Keratinocyte (primary cell): ENCODE data around the gene FHL3. TPM values are rescaled to one million over a fixed set of nuclear protein-coding genes. Genes with fewer than 3 reads are reported as not detected.
A peak's percentile ranks its signal among the peaks of the same experiment; 100 is the strongest.

Experiments
- DNase-seq: peaks from one replicate; pipeline ENCODE4 v3.0.0-alpha.2; 2011; ENCODE audit warnings: low read depth, missing footprints, low spot score
- FAIRE-seq: peaks from 2 replicates; lab custom pipeline; 2011; peaks lifted over from hg19 to GRCh38; lab: Jason Lieb, UNC
- H2AFZ ChIP-seq: 2 replicates; pipeline ENCODE4 v1.6.0; 2012; ENCODE audit warnings: low read length, control low read depth, inconsistent platforms; ENCODE audit not compliant: control insufficient read depth
- H3K27ac ChIP-seq: 2 replicates; pipeline ENCODE4 v1.5.1; 2011; ENCODE audit warnings: low read length; ENCODE audit not compliant: control insufficient read depth, insufficient read depth
- H3K27me3 ChIP-seq: 3 replicates; pipeline ENCODE4 v1.6.0; 2011; ENCODE audit warnings: low read length; ENCODE audit not compliant: control insufficient read depth, insufficient read depth; ENCODE audit errors: extremely low read depth
- H3K36me3 ChIP-seq, 2 experiments: 2 replicates in 1 of 2; 3 replicates in 1 of 2; pipeline ENCODE4 v1.5.1; 2011; ENCODE audit warnings: low read length in 2 of 2, mild to moderate bottlenecking in 1 of 2; ENCODE audit not compliant: control insufficient read depth in 2 of 2, insufficient read depth in 2 of 2; ENCODE audit errors: extremely low read depth in 1 of 2
- H3K4me1 ChIP-seq: 3 replicates; pipeline ENCODE4 v1.5.1; 2011; ENCODE audit warnings: low read length; ENCODE audit not compliant: control insufficient read depth, insufficient read depth; ENCODE audit errors: extremely low read depth
- H3K4me2 ChIP-seq: 3 replicates; pipeline ENCODE4 v1.6.0; 2011; ENCODE audit warnings: low read depth, low read length; ENCODE audit not compliant: control insufficient read depth, insufficient read depth; ENCODE audit errors: extremely low read depth
- H3K4me3 ChIP-seq, 3 experiments: fragments of 200-600 bp in 1 of 3; sonication (generic) in 1 of 3; 2 replicates in 2 of 3; 3 replicates in 1 of 3; pipeline ENCODE4 v1.5.1; 2011 to 2016; ENCODE audit warnings: low read length in 3 of 3, mild to moderate bottlenecking in 3 of 3, control low read depth in 2 of 3, inconsistent platforms in 1 of 3, low read depth in 1 of 3, mixed read lengths in 1 of 3, mixed run types in 1 of 3, moderate library complexity in 1 of 3; ENCODE audit not compliant: control insufficient read depth in 2 of 3, insufficient read depth in 2 of 3; ENCODE audit errors: extremely low read depth in 1 of 3
- H3K79me2 ChIP-seq: 2 replicates; pipeline ENCODE4 v1.6.0; 2012; ENCODE audit warnings: low read length; ENCODE audit not compliant: control insufficient read depth, insufficient read depth
- H3K9ac ChIP-seq: 3 replicates; pipeline ENCODE4 v1.6.0; 2011; ENCODE audit warnings: low read length; ENCODE audit not compliant: control insufficient read depth, insufficient read depth; ENCODE audit errors: extremely low read depth
- H3K9me1 ChIP-seq: 3 replicates; pipeline ENCODE4 v1.6.0; 2011; ENCODE audit warnings: low read length; ENCODE audit not compliant: control insufficient read depth, insufficient read depth; ENCODE audit errors: extremely low read depth
- H3K9me3 ChIP-seq: 2 replicates; pipeline ENCODE4 v1.5.1; 2012; ENCODE audit warnings: low read depth, low read length; ENCODE audit not compliant: control insufficient read depth
- H4K20me1 ChIP-seq: 3 replicates; pipeline ENCODE4 v1.6.0; 2011; ENCODE audit warnings: low read length; ENCODE audit not compliant: control insufficient read depth, insufficient read depth; ENCODE audit errors: extremely low read depth
- EZH2 ChIP-seq: IDR thresholded peaks from one replicate; pipeline ENCODE4 v1.6.1; 2012; ENCODE audit warnings: inconsistent platforms, mild to moderate bottlenecking, low read length, moderate library complexity
- dilution Hi-C: fragments of 300-500 bp; cut with MboI; formaldehyde crosslinking; loops from one replicate; pipeline ENCODE4 v1.7.0; 2020; ENCODE audit warnings: low sequenced_read_pairs; ENCODE audit not compliant: extremely low pct_ligation_motif_present
- polyA plus RNA-seq, 5 experiments: library from polyadenylated mRNA; depleted of rRNA in 3 of 5; stranded (reverse) in 3 of 5; stranded (forward) in 1 of 5; unstranded in 1 of 5; fragments of >200 nt; gene quantifications; 1 replicate in 1 of 5; 2 replicates in 3 of 5; 3 replicates in 1 of 5; pipeline versions ENCODE4 v1.2.1 to v1.2.3, GENCODE V29; 2011 to 2012; ENCODE audit warnings: missing spikeins in 2 of 5, low read depth in 1 of 5, low replicate concordance in 1 of 5
- TF ChIP-seq, protein P1 (sequence below), 3 experiments: IDR thresholded peaks in 1 of 3; conservative IDR thresholded peaks in 1 of 3; optimal IDR thresholded peaks in 1 of 3; 2 replicates in 2 of 3; 3 replicates in 1 of 3; pipeline versions ENCODE3 to v1.5.1; 2011; ENCODE audit warnings: low read length in 3 of 3, mild to moderate bottlenecking in 3 of 3, moderate library complexity in 2 of 3, control low read depth in 1 of 3, inconsistent platforms in 1 of 3; ENCODE audit not compliant: insufficient read depth in 2 of 3; ENCODE audit errors: extremely low read depth in 1 of 3

The FHL3 gene
- polyA plus RNA-seq, 1 donor (not counting 4 experiments of a cell fraction or from before 2014, with no cell fraction given): 5.1 TPM

DNA sequence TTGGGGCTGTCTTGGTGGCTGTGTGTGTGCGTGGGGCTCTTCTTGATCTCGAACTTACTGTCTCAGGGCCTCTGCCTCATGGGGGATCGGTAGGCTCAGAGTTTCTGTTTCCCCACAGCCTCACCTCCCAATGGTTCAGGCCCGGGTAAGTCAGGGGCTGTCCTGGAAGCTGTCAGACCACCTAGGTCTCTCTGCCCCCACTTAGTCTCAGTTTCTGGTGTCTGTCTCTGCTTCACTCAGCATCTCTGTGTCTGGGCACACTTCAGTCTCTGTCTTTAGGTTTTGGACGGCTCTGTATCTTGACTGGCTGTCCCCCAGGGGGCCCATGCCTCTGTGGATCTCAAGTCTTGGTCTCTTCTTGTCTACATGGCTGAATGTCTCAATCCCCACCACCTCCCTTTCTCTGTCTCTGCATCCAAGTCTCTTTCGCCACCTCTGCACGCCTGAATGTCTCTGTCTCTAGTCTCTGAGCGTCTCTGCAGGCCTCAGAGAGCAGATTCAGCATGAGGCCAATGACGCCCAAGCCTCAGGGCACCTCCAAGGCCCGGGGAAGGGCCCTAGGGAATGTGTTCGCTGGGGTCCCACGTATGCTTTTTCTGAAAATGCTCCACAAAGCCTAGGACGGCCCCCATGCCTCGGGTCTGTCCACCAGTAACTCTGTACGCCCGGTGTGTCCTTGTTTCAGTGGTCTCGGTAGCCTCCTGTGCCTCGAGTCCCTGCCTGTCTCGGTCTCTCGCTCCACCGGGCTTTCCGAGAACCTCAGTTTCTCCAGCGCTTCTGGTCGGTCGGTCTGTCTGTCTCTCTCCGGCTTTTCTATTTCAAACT lies 818 bp downstream of the FHL3 start:
- Histone ChIP-seq H3K9me3 (no peaks in the 10 kb centered on the region), H3K4me1 (peaks cover 43% of the 10 kb centered on the region)
- peak; percentile 74 for FAIRE-seq

DNA sequence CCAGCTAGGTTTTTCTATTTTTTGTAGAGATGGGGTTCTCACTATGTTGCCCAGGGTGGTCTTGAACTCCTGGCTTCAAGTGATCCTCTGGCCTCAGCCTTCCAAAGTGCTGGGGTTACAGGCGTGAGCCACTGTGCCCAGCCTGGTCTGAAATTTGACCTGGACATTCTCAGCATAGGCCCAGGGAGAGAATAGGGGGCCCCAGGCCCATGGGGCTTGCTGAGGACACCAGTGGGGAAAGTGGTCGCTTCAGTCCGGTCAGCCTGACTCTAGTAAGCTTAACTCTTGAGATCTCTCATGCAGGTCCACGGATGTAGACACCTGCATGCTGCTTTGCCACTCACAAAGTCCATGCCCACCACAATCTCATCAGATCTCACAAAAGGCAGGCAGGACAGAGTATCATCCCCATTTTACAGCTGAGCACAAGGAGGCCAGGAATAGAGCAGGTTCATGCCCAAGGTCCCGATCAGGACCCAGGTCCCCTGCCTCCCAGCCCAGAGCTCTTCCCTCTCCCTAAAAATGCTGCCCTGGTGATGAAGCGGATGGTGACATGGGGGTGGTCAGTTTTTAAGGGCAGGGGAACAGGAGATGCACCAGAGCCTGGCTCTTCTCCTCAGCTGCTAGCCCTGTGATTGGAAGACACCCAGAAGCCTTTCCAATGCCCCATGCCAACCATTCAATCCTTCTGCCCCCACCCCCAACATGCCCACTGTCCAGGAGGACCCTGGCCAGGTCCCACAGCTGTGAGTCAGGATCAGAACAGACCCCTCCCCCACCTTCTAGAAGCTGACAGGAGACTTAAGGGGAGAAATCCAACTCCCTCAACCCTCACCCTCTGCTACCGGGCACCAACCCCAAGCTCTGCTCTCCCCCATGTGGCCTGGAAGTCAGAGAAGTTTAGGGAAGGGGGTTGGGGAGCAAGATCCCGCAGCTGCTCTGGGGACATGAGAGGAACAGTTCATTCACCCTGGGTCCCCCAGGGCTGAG lies 1.8 kb downstream of the FHL3 start:
- Histone ChIP-seq H3K9ac (peak overlapping the region; percentile 88), H2AFZ (no peak overlapping the region), H3K36me3 (peaks cover 4 to 10% of the 10 kb centered on the region in 2 experiments), H3K4me2 (peak overlapping the region; percentile 99), H3K27me3 (no peaks in the 10 kb centered on the region), H3K9me1 (peaks cover 3% of the 10 kb centered on the region), H4K20me1 (no peaks in the 10 kb centered on the region), H3K9me3 (no peaks in the 10 kb centered on the region), H3K79me2 (peaks cover 53% of the 10 kb centered on the region), H3K4me3 (peak overlapping the region; percentile 66 to 91 (median 90)), H3K27ac (peak overlapping the region; percentile 82), H3K4me1 (peaks cover 43% of the 10 kb centered on the region)
- TF ChIP-seq, protein P1, sequence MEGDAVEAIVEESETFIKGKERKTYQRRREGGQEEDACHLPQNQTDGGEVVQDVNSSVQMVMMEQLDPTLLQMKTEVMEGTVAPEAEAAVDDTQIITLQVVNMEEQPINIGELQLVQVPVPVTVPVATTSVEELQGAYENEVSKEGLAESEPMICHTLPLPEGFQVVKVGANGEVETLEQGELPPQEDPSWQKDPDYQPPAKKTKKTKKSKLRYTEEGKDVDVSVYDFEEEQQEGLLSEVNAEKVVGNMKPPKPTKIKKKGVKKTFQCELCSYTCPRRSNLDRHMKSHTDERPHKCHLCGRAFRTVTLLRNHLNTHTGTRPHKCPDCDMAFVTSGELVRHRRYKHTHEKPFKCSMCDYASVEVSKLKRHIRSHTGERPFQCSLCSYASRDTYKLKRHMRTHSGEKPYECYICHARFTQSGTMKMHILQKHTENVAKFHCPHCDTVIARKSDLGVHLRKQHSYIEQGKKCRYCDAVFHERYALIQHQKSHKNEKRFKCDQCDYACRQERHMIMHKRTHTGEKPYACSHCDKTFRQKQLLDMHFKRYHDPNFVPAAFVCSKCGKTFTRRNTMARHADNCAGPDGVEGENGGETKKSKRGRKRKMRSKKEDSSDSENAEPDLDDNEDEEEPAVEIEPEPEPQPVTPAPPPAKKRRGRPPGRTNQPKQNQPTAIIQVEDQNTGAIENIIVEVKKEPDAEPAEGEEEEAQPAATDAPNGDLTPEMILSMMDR (optimal IDR thresholded peaks at IDR 0.05 in 1 of 3, IDR thresholded peaks at IDR 0.05 in 1 of 3, conservative IDR thresholded peaks at IDR 0.05 in 1 of 3; ENCODE audit: extremely low read depth in 1 of 3, insufficient read depth in 2 of 3, low read length in 3 of 3): no peak
- TF ChIP-seq EZH2: no peak
- dilution Hi-C loops: no loop called here
- FAIRE-seq (no peak), DNase-seq (no peak)

More for the DNA sequence above, 818 bp downstream of the FHL3 start:
- H3K27me3 ChIP-seq: no peaks in the 10 kb centered on the region
- TF ChIP-seq, protein P1 (optimal IDR thresholded peaks at IDR 0.05 in 1 of 3, IDR thresholded peaks at IDR 0.05 in 1 of 3, conservative IDR thresholded peaks at IDR 0.05 in 1 of 3; ENCODE audit: extremely low read depth in 1 of 3, insufficient read depth in 2 of 3, low read length in 3 of 3): peak in 1 of 3 experiments; percentile 12
- TF ChIP-seq EZH2: no peak
- H3K36me3 ChIP-seq: peaks cover 4 to 5% of the 10 kb centered on the region in 2 experiments
- peak overlapping the region; percentile 99 for H3K4me2 ChIP-seq
- no peak for DNase-seq
- H3K4me3 ChIP-seq: peak overlapping the region; percentile 66 to 91 (median 90)
- peaks cover 48% of the 10 kb centered on the region for H3K79me2 ChIP-seq
- H3K9me1 ChIP-seq: peaks cover 3% of the 10 kb centered on the region
- no peaks in the 10 kb centered on the region for H4K20me1 ChIP-seq
- peak overlapping the region; percentile 30 for H2AFZ ChIP-seq
- peak overlapping the region; percentile 88 for H3K9ac ChIP-seq
- H3K27ac ChIP-seq: peak overlapping the region; percentile 82
- dilution Hi-C loops: no loop called here
